Nephron (organoid): ENCODE results near the gene TDRD9.

Experiments used
- H3K27ac Mint-ChIP-seq, 3 experiments: 2 replicates each; pipeline ENCODE4 v1.8.0; 2020; ENCODE audit warnings: mixed read lengths in 3 of 3, mild to moderate bottlenecking in 2 of 3, moderate library complexity in 1 of 3
- H3K27me3 Mint-ChIP-seq: 2 replicates; pipeline ENCODE4 v1.8.0; 2021; ENCODE audit warnings: low read depth, mild to moderate bottlenecking, moderate library complexity, mixed read lengths
- H3K36me3 Mint-ChIP-seq: 2 replicates; pipeline ENCODE4 v1.8.0; 2020; ENCODE audit warnings: low read depth, mixed read lengths
- H3K4me1 Mint-ChIP-seq: 2 replicates; pipeline ENCODE4 v1.8.0; 2020; ENCODE audit warnings: mixed read lengths
- H3K4me3 Mint-ChIP-seq, 3 experiments: 2 replicates each; pipeline ENCODE4 v1.8.0; 2020; ENCODE audit warnings: mild to moderate bottlenecking in 3 of 3, mixed read lengths in 3 of 3, moderate library complexity in 2 of 3
- H3K9me3 Mint-ChIP-seq: 2 replicates; pipeline ENCODE4 v1.8.0; 2020; ENCODE audit warnings: mixed read lengths
- CTCF ChIP-seq, 3 experiments: fragments of 200-600 bp; sonication (generic); IDR thresholded peaks; one replicate each; pipeline ENCODE4 v1.5.0; 2021; ENCODE audit warnings: antibody characterized with exemption in 3 of 3; ENCODE audit not compliant: unreplicated experiment in 3 of 3

Gene TDRD9

GRCh38 chr14:104041430-104042104 lies 113.3 kb downstream of the TDRD9 start:
- H3K27ac Mint-ChIP-seq, result no peak overlapping the region
- H3K9me3 Mint-ChIP-seq, result peaks cover 6% of the 10 kb centered on the region

DNA sequence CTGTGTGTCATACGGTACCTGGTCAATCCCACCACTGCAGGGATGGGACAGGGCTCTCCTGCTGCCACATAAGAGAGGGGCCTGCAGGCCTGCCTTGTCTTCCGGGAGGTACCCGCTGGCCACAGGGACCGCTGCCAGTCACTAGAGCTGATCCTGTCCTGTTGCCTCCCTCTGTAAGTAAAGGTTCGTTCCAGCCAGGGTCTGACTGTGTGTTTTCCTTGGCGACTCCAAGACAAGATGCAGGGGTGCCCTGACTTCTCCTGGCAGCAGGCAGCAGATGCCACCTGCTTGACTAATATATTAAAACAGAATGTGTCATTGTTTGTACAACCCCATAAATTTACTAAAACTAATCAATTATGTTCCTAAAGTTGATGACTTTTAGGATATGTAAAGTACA lies 115.8 kb downstream of the TDRD9 start:
- Mint-ChIP-seq H3K4me3 (no peak overlapping the region), H3K27me3 (peaks cover 9% of the 10 kb centered on the region), H3K27ac (no peak overlapping the region), H3K9me3 (peaks cover 11% of the 10 kb centered on the region), H3K4me1 (no peaks in the 10 kb centered on the region), H3K36me3 (no peaks in the 10 kb centered on the region)
- no peak for TF ChIP-seq CTCF (IDR thresholded peaks at IDR 0.05; ENCODE audit: unreplicated experiment in 3 of 3)

More at GRCh38 chr14:104041430-104042104, 113.3 kb downstream of the TDRD9 start:
- no peak for TF ChIP-seq CTCF (IDR thresholded peaks at IDR 0.05; ENCODE audit: unreplicated experiment in 3 of 3)
- Mint-ChIP-seq H3K4me3 (no peak overlapping the region), H3K4me1 (peaks cover 5% of the 10 kb centered on the region), H3K36me3 (no peaks in the 10 kb centered on the region), H3K27me3 (peaks cover 13% of the 10 kb centered on the region)

DNA sequence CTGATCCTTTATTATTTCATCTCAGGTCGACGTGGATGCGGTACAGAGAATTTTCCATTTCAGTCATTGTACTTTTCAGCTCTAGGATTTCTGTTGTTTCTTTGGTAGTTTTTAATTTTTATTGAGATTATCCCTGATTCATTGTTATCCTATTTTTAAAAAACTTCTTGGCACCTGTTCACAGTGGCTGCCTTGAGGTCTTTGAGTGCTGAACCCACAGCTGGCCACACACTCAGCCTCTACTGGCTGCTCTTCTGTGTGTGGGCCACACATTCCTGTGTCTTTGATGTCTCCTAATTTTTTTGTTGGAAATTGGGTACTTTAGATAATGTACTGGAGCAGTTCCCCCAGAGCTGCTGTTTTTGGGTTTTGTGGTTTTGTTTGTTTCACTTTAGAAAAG lies 119.5 kb downstream of the TDRD9 start:
- Mint-ChIP-seq H3K27ac (no peak overlapping the region), H3K36me3 (no peaks in the 10 kb centered on the region)
- no peak for TF ChIP-seq CTCF (IDR thresholded peaks at IDR 0.05; ENCODE audit: unreplicated experiment in 3 of 3)

GRCh38 chr14:104048758-104049507 lies 120.7 kb downstream of the TDRD9 start:
- no peaks in the 10 kb centered on the region for H3K4me1 Mint-ChIP-seq
- H3K4me3 Mint-ChIP-seq, result no peak overlapping the region
- peaks cover 11% of the 10 kb centered on the region for H3K9me3 Mint-ChIP-seq
- no peak for TF ChIP-seq CTCF (IDR thresholded peaks at IDR 0.05; ENCODE audit: unreplicated experiment in 3 of 3)
- H3K27ac Mint-ChIP-seq, result peak overlapping the region in 1 of 3 experiments; percentile 34
- H3K36me3 Mint-ChIP-seq, result no peaks in the 10 kb centered on the region
- peaks cover 8% of the 10 kb centered on the region for H3K27me3 Mint-ChIP-seq

More for the DNA sequence above, 119.5 kb downstream of the TDRD9 start:
- Mint-ChIP-seq H3K27me3 (peaks cover 8% of the 10 kb centered on the region), H3K4me3 (no peak overlapping the region), H3K4me1 (no peaks in the 10 kb centered on the region), H3K9me3 (peaks cover 11% of the 10 kb centered on the region)

- Mint-ChIP-seq H3K27me3 (peaks cover 12% of the 10 kb centered on the region), H3K9me3 (peaks cover 8% of the 10 kb centered on the region), H3K4me3 (no peak overlapping the region), H3K36me3 (no peaks in the 10 kb centered on the region), H3K4me1 (no peaks in the 10 kb centered on the region), H3K27ac (no peak overlapping the region)
- TF ChIP-seq CTCF (IDR thresholded peaks at IDR 0.05; ENCODE audit: unreplicated experiment in 3 of 3), result no peak
Observed at GRCh38 chr14:104049576-104050240, 121.5 kb downstream of the TDRD9 start.
